Measurements from ENCODE around the gene TRIM36.

TRIM36 gene, protein sequence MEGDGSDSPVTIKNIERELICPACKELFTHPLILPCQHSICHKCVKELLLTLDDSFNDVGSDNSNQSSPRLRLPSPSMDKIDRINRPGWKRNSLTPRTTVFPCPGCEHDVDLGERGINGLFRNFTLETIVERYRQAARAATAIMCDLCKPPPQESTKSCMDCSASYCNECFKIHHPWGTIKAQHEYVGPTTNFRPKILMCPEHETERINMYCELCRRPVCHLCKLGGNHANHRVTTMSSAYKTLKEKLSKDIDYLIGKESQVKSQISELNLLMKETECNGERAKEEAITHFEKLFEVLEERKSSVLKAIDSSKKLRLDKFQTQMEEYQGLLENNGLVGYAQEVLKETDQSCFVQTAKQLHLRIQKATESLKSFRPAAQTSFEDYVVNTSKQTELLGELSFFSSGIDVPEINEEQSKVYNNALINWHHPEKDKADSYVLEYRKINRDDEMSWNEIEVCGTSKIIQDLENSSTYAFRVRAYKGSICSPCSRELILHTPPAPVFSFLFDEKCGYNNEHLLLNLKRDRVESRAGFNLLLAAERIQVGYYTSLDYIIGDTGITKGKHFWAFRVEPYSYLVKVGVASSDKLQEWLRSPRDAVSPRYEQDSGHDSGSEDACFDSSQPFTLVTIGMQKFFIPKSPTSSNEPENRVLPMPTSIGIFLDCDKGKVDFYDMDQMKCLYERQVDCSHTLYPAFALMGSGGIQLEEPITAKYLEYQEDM

DNA sequence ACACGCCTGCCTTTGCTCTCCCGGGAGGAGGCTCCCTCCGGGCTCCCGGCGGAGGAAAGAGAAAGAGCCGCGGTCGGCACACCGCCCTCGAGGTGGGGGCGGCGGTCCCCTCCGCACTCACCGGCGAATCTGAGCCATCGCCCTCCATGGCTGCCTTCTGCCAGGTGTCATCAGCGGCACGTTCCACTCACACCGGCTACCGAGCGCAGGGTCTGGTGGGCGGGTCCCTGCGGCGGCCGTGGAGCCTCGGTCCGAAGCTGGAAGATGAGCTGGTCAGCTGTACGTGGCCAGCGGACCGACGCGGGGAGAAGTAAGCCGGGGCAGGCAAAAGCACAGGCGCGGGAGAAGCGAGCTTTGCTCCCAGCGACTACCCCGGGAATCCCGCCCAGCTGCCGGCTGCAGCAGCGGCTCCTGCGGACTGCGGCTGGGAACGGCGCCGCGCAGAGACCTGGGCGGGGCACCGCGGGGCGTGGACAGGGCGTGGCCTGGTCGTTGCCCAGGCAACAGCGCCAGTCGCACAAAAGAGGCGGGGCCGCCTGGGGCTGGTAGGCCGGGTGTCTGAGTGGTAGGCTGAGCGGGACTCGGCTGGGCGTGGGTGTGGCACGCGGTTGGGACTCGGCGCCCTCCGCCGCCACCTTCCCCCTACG, at the start of gene TRIM36:
TRIM36 (minus strand) TSS at position 422 of the 647 bp plus-strand sequence; CDS start at position 148, 274 bp downstream.
- DNase-seq (ENCODE audit: low read depth): peak; percentile 76

DNA sequence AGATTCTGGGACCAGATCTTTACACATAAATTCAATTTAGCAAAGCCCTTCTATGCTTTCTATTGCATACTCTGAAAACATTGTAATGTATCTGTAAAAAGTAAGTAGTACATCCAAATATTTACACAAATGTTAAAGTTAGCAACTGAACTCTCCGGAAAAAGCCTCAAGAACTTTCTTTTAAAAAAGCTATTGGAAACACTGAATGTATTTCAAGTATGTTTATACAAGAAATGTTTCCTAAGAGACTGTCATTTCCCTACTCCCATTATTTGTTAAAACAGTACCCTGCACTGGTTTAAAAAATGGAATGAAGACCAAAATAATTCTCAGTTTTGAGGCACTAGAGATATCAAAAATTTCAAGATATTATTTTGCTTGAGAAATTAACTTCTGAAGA, 44.8 kb upstream of the TRIM36 start:
- no peak for DNase-seq (ENCODE audit: low read depth)

DNA sequence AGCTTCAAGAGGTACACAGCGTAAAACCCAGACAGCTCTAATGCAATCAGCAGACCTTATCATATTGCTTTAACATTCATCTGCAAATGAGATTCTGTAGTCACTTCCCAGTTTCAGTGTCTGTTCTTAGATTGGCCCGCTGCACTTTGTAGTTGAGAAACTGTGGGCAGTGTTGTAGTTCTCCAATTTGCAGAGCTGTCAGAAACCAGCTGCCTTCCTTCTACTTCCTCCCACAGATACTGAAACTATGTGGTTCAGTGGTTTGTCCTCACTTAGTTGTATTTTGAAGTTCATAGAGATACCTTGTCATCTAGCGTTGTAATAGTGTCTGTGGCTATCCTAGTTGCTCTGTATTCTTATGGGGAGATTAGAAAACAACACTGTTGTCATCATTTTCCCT, 39.6 kb upstream of the TRIM36 start:
- no peak for DNase-seq (ENCODE audit: low read depth)

DNA sequence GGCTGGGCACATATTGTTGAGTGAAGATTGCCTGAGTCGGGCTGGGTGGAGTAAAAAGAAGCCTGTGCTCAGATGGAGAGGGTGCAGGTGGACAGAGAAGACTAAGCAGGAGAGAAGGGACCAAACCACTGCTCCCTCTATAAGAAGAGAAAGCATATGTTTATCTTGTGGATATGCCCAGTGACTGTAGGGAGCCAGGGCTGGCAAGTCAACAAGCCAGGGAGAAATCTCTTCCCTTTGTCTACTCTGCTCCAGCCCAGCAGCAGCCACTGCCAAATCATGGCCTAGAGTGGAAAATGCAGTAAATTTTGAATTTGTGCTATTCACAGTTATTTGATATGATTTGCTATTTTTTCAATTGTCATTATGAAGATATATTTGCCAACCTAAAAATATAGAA, 33.2 kb upstream of the TRIM36 start:
- no peak for DNase-seq (ENCODE audit: low read depth)

DNA sequence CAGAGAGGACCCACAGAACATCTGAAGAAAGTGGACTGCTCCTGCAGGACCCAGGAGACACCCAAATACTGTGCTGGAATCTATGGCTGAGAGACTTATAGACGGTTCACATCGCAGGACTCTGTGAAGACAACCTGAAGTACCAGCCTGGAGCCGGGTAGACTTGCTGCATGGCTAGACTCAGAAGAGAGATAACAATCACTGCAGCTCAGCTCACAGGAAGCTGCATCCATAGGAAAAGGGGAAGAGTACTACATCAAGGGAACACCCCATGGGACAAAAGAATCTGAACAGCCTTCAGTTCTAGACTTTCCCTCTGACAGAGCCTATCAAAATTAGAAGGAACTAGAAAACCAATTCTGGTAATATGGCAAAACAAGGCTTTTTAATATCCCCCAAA, 26.5 kb upstream of the TRIM36 start:
- no peak for DNase-seq (ENCODE audit: low read depth)

DNA sequence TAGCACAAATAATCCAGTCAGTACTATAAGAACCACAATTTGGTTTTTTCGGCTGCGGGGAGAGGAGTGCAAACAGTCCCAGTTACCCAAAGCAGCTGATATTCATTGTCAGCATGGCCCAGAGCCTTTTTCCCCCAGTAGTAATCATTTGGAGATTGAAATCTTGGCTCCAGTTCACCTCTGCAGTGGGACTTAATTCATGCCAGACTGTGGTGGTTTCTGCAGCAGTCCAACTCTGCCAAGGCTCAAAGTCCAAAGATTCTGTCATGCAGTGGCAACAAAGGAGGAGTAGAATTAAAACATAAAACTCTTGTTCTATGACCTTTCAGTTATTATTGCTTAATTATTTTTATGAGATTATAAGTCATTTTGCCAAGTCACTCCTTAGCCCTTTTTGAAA, 25.0 kb upstream of the TRIM36 start:
- no peak for DNase-seq (ENCODE audit: low read depth)

DNA sequence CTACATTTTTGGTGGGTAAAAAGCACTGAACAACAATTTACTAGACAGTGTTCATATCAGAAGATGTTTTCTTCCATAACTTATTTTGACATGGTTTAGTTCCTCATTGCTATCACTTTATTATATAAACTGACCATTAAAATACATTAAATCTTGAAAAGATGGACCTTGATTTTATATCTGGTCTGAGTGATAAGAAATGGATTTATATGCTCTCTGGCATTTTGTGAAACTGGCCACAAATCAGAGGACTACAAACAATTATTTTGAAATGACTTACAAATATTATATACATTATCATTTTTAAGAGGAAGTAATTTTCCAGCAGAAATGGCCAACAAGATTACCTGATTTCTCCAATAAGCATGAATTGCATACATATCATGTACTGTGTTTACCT, 23.6 kb upstream of the TRIM36 start:
- DNase-seq (ENCODE audit: low read depth): no peak

DNA sequence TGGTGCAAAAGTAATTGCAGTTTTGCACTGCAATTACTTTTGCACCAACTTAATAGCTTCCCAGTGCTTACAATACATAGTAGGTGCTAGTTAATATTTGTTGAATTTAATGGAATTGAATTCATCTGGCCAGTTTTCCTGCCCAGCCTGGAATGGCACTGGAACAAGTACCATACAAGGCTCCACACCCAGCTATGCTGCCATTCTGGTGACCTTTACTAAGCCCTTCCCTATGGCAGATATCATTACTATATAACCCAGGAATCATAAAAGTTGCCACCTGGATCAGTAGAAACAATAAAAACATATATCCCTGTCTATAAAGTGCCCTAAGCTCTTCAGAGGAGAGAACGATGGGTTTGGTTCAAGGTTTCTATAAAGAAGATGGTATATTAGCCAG, 22.4 kb upstream of the TRIM36 start:
- DNase-seq (ENCODE audit: low read depth): no peak

DNA sequence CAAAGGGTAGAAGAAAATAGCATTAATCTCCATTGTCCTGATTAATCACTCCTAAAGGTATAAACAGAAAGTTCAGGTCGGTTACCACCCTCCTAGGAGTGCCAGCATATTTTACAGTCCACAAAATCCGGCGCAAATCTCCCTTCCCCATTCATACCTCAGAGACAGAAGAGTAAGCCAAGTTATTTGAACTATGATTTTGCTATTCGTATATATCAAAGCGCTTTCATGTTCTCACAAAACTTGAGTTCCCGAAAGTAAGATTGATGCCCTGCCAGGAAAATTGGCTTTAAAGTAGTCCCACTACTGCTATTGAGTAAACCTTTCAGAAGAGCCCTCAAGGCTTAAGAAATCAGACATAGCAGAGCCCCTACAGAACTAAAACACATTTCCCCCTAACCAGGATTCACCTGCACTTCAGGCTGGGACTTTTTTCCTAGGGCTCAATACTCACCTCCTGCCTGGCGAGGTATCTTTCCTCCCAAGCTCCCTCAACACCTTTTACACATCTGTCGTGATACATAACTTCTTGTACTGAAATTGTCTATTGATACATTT, 21.8 kb upstream of the TRIM36 start:
- no peak for DNase-seq (ENCODE audit: low read depth)

DNA sequence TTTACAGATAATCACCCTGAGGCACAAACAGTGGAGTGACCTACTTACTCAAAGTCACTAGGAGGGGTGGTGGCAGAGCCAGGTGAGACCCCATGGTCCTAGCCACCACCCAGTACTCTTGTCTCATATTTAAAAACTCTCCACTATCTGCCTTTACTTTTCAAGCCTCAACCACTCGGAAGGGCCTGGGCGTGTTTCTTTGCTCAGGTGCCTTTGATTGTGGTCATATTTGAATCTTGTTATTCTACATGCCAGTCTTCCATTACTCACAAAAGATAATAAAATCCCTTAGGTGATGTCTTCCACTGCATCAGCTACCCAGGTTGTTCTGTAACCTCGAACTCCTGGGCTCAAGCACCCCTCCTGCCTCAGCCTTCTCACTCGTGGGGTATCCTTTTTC, 20.7 kb upstream of the TRIM36 start:
- DNase-seq (ENCODE audit: low read depth): no peak

DNA sequence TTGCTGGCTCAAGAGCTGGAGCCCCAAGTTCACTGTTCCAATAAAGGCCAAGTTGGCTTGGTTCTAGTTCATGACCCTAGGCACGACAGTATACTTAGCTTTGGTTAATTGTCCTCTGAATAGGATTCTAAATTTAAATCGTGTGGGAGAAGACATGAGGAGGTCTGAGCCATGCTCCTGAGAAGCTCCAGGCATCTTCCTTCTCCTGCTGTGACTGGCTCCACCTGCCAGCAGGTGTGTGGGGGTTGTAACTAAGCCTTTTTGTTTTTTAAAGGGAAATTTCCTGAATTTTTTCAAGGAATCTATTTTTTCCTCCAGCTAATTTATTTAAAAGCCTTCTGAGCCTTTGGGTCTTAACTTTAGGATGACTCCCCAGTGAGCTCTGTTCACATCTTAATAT, 20.2 kb upstream of the TRIM36 start:
- DNase-seq (ENCODE audit: low read depth): no peak

DNA sequence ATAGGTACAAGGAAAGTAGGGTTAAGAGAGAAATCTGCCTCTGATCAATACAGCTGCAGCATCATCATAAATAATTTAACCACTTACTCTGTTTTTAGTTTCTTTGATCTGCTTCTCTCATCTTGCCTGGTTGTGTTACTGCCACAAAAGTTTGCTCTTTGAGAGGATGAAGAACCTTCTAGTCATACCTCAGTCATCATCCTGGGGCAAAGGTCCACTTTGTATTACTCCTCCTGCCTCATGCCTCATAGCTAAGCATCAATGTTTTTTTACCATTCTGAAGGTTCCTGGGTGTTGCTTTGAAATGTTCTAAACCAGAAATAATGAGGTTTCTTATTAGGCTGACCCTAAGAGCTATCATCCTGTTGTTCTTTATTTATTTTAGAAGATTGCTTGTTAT, 17.1 kb upstream of the TRIM36 start:
- no peak for DNase-seq (ENCODE audit: low read depth)

DNA sequence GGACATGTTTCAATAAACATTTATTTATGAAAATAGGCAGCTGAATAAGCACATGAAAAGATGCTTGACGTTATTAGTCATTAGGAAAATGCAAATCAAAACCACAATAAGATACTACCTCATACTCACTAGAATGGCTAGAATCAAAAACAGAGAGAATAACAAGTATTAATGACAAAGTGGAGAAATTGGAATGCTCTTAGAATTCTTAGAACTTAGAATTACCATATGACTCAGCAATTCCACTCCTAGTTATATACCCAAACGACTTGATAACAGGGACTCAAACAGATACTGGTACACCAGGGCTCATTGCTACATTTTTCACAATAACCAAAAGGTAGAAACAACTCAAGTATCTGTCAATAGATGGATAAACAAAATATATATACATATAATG, 15.1 kb upstream of the TRIM36 start:
- DNase-seq (ENCODE audit: low read depth): no peak

DNA sequence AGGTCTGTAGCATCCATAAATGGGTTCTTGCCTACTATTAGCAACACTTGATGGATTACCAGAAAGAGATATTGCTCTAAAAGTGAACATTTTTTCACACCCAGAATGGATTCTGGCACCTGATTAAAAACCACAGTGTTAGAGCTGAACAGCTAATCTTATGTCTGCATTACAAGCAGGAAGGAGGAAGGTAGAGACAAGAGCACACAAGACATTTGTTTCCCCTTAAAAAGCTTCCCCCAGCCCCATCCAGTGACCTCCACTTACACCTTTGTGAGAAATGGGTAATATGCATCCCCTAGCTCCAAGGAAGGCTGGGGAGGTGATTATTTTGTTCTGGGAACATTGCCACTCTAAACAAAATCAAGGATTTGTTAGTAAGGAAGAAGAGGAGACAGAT, 12.0 kb upstream of the TRIM36 start:
- no peak for DNase-seq (ENCODE audit: low read depth)

DNA sequence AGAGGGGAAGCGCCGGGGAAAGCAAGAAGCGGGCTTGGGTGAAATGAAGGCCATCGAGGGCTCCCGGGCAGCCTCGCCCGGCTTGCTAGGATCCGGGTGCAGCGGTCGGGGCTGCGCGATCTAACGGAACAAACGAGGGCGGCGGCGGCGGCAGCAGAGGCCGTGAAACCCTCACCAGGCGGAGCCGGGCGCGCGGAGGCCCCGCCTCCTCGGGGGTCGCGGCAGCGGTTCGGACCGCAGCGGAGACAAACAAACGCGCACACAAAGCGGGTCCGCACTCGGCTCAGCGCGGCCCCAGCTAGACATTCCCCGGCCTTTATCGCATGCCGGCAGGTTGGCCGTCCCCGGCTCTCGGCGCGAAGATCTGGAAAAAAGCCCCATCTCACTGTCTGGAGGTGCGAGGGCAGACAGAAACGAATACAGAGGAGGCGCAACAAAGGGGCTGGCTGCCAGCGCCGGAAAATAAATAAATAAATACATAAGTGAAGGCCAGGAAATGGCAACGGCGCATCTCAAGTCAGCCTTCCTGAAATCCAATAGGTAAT, 10.5 kb upstream of the TRIM36 start:
- no peak for DNase-seq (ENCODE audit: low read depth)

DNA sequence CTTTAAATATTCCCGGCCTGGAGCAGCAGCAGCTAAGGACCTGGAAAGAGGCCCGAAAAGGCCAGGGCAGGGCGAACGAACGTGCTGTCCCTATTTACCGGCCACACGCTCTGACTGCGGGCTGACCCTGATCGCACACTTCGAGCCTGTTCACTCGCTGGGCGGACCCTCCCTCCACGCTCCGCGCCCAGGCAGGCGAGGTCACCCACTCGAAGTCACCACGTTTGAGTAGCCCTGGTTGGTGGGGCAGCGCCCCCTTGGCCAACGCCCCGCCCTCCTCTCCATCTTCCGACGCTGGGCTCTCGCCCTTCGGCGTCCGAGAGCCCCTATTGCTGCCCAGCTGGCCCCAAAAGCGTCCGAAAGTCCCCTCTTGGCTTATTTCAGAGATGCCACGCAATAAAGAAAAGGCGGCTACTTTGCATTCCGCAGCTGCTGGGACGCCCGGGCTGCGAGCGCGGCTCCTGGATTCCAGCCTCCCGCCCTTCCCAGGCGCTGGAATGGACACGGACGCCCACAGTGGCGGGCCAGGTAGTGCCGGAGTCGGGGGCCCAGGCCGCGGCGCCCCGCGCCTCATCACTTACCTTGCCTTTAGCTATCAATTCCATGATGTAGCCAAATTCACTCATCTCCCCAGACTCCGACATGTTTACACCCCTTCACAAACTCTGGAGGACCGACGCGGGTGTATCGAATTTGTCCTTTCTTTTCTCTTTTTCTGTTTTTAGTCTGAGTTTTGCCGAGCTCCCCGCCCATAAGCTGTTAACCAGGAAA, 9.9 kb upstream of the TRIM36 start:
- no peak for DNase-seq (ENCODE audit: low read depth)

DNA sequence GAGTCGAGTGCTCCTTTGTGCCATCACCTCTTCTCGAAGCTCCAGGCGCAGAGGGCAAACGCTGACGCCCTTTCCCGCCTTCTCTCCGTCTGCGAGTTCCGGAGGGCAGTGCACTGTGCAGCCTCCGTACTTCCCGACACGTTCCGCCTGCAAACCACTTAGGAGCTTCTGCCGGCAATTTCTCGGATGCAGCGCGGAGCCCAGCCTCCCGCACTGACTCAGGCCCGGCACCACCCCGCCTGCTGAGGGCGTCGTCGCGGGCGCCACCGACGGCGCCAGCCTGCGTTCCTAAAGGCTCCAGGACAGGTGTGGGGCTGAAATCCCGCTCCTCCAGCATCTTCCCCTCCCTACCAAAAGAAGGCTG, 9.3 kb upstream of the TRIM36 start:
- DNase-seq (ENCODE audit: low read depth): no peak

DNA sequence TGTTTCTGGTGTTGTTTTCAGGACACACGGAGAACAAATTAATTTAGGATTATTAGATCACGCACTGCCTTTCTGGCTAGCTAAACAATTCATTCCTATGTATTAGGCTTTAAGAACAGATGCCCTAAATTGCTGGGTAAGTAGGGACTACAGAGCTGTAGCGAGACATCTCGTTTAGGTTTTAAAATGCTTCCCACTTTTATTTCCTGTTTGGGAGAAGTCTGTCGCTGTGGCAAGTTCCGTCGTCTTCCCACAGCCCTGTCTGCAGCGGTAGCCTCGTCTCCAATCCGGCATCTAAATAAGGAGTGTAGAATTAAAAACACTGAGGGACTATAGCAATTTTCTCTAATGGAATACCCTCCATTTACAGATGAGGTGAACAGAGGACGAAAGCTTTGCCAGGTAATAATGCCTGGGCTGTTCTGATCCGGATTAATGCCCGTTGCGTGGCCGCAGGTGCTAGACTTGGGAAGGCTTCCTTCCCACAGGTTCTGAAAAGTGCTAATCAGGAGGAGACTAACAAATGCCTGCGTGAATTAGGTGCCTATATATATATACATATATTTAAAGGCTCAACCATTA, 1.3 kb upstream of the TRIM36 start:
- no peak for DNase-seq (ENCODE audit: low read depth)

DNA sequence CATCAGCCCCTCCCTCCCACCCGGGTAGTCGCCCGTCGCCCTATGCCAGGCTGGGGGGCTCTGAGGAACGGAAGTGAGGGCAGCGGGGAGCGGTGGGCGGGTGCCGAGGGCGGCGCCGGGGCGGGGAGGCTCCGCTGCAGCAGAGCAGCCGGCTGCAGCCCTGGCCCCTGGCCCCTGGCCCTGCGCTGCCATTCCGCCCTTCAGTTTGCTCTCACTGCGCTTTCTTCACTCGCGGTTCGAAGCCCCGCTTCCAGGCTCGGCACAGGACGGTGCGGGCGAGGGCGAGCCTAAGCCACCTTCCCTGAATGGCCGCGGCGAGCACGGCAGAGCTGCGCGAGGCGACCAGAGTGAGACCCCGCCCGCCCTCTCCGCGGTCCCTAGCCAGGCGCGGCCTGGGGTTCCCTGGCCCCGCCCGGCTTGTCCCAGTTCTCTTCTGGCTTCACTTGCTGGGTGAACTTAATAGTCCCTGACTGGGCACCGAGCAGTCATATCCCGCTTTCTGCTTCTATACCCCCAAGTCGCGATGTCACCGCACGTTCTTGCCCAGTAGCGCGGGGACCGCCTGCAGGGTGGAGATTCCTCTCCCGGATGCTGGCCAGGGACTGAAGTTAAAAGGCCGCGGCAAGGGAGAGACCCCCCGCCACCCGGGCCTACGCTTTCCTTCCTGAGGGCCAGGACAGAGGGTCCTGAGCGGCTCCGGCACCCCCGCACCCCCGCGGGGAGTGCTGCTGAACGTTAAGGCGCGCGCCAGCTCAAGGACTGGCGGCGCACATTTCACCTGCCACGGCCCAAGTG, 623 bp upstream of the TRIM36 start:
- DNase-seq (ENCODE audit: low read depth): no peak

DNA sequence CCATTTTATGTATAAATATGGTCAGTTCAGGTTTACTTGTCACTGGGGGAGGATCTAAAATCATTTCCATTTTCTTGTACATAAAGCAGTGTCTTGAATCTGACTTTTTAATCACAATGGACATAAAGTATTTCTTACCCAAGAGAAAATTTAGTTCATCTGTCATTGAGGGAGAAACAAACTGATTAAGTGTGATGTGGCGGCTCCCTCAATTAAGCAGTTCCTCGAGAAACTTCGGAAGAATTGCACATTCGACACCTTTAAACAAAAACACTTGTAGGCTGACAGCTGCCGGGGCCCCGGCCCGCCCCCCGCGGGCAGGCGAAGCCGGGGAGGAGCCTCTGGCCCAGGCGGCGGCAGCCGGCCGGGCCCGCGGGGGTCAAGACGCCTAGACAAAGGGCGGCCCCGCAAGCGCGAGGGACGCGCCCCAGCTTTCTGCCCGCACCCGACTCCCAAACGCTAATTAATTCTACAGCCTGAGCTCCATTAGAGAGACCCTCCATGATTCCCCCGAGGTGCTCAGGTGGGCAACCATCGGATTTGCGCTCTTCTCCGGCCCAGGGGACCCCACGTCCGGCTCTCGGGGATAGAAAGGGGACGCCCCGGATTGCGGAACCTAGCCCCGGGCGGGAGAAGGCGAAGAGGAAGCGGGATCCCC, 750 bp downstream of the TRIM36 start:
- no peak for DNase-seq (ENCODE audit: low read depth)
